ENCODE measurements around the gene MED25.

DNA sequence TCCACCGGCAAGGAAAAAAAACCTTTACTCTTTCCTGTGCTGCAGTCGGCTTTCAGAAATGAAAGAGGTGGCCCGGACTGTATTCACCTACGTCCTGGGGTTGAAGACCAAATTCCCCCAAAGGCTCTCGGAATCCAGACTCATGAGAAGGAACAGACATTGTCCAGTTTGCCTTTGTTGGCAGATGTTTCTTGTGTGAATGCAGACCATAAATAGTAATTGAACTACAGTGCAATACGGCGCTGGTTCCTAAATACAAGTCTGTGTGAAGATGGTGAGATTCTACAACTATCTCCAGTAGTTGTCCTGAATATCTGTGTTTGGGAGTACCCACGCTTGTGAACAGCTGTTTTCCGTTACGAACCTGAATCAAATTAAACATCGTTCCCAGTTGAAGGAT is 21.6 kb downstream of the MED25 start:
- TF ChIP-seq, protein P1, sequence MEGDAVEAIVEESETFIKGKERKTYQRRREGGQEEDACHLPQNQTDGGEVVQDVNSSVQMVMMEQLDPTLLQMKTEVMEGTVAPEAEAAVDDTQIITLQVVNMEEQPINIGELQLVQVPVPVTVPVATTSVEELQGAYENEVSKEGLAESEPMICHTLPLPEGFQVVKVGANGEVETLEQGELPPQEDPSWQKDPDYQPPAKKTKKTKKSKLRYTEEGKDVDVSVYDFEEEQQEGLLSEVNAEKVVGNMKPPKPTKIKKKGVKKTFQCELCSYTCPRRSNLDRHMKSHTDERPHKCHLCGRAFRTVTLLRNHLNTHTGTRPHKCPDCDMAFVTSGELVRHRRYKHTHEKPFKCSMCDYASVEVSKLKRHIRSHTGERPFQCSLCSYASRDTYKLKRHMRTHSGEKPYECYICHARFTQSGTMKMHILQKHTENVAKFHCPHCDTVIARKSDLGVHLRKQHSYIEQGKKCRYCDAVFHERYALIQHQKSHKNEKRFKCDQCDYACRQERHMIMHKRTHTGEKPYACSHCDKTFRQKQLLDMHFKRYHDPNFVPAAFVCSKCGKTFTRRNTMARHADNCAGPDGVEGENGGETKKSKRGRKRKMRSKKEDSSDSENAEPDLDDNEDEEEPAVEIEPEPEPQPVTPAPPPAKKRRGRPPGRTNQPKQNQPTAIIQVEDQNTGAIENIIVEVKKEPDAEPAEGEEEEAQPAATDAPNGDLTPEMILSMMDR (IDR thresholded peaks at IDR 0.05), result no peak
- TF ChIP-seq POLR2A (IDR thresholded peaks at IDR 0.05) (no peak), POLR2AphosphoS5 (IDR thresholded peaks at IDR 0.05; ENCODE audit: insufficient read depth in 1 of 2, low read depth in 1 of 2) (no peak)

Measured in vagina (tissue), 2 donors.